GM21515 (cell line): ENCODE data around the gene NLRC5.
"Not testable (repeated sequence)": the region's sequence is repeated elsewhere in the genome, so short reads cannot be mapped to it uniquely, and the experiment has no call there.

Source experiments
- ATAC-seq: cut with Tn5 transposase; IDR thresholded peaks from one replicate; pipeline ENCODE4 v1.9.1; 2021; ENCODE audit not compliant: unreplicated experiment

The NLRC5 gene

GRCh38 chr16:56960681-56961281 is 28.6 kb upstream of the NLRC5 start:
- no peak for ATAC-seq

GRCh38 chr16:56961386-56961785 is 28.0 kb upstream of the NLRC5 start:
- ATAC-seq = no peak

- no peak for ATAC-seq
These were observed 27.5 kb upstream of the NLRC5 start, which contains the start of gene CETP for GRCh38 chr16:56961851-56962281. Gene CETP (plus strand): TSS chr16:56961950. CDS start chr16:56961980, 30 bp downstream.

- peak; percentile 57 for ATAC-seq
These were observed 24.9 kb upstream of the NLRC5 start for GRCh38 chr16:56964243-56965148.

GRCh38 chr16:56965149-56966092 is 23.9 kb upstream of the NLRC5 start:
- ATAC-seq = no peak

GRCh38 chr16:56966093-56966475 is 23.3 kb upstream of the NLRC5 start:
- ATAC-seq = no peak

GRCh38 chr16:56967733-56968132 is 21.6 kb upstream of the NLRC5 start:
- no peak for ATAC-seq

- ATAC-seq = no peak
These were observed 19.6 kb upstream of the NLRC5 start for GRCh38 chr16:56969769-56970168.

GRCh38 chr16:56970934-56971767 is 18.2 kb upstream of the NLRC5 start:
- ATAC-seq = peak; percentile 53

GRCh38 chr16:56971768-56972043 is 17.7 kb upstream of the NLRC5 start:
- ATAC-seq = no peak

- no peak for ATAC-seq
These were observed 16.7 kb upstream of the NLRC5 start for GRCh38 chr16:56972403-56973293.

- ATAC-seq = no peak
These were observed 16.1 kb upstream of the NLRC5 start for GRCh38 chr16:56973294-56973689.

- not testable (repeated sequence) for ATAC-seq
These were observed 15.5 kb upstream of the NLRC5 start for GRCh38 chr16:56973899-56974298.

GRCh38 chr16:56974549-56975300 is 14.6 kb upstream of the NLRC5 start:
- ATAC-seq = no peak

GRCh38 chr16:56975714-56976113 is 13.6 kb upstream of the NLRC5 start:
- no peak for ATAC-seq

GRCh38 chr16:56977216-56977615 is 12.1 kb upstream of the NLRC5 start:
- ATAC-seq = no peak

GRCh38 chr16:56977823-56978430 is 11.4 kb upstream of the NLRC5 start:
- ATAC-seq = no peak

- ATAC-seq = no peak
These were observed 9.2 kb upstream of the NLRC5 start for GRCh38 chr16:56980201-56980535.
